CD4-positive, alpha-beta T cell (primary cell): ENCODE data around the gene B3GAT3. TPM values are rescaled to one million over a fixed set of nuclear protein-coding genes. Genes with fewer than 3 reads are reported as not detected.

Experiments used
- ATAC-seq: fragments of 200-7000 bp; cut with Tn5 transposase; one replicate; pipeline ENCODE4 v1.10.0; 2022; ENCODE audit warnings: mild to moderate bottlenecking; ENCODE audit not compliant: poor library complexity
- CTCF ChIA-PET: fragments of 350-600 bp; sonication (Branson Sonifier 250); formaldehyde crosslinking; loops from one replicate; lab custom pipeline; 2021; ENCODE audit warnings: antibody characterized with exemption, inconsistent platforms; lab: Charles Lee
- POLR2A ChIA-PET: fragments of 350-600 bp; sonication (Branson Sonifier 250); formaldehyde crosslinking; loops from one replicate; lab custom pipeline; 2021; ENCODE audit warnings: antibody characterized with exemption, inconsistent platforms; lab: Charles Lee
- DNase-seq, 14 experiments: peaks; one replicate each; pipeline ENCODE4 v3.0.0-alpha.2; 2013 to 2020; ENCODE audit warnings: mixed read lengths in 2 of 14
- H3K27ac ChIP-seq, 2 donors: one replicate each; pipeline versions ENCODE4 v1.5.1 to v1.7.0; 2013; ENCODE audit warnings: low read length in 2 of 2, low read depth in 1 of 2, mild to moderate bottlenecking in 1 of 2
- H3K27me3 ChIP-seq, 2 experiments: 1 replicate in 1 of 2; 2 replicates in 1 of 2; pipeline versions ENCODE4 v1.6.1 to v1.7.0; 2013; ENCODE audit warnings: low read length in 2 of 2, control low read depth in 1 of 2, mild to moderate bottlenecking in 1 of 2, moderate library complexity in 1 of 2; ENCODE audit not compliant: insufficient read depth in 2 of 2, control insufficient read depth in 1 of 2
- H3K36me3 ChIP-seq: one replicate; pipeline ENCODE4 v1.6.1; 2013; ENCODE audit warnings: low read length, control low read depth; ENCODE audit not compliant: insufficient read depth
- H3K4me1 ChIP-seq: one replicate; pipeline ENCODE4 v1.6.1; 2013; ENCODE audit warnings: low read length, control low read depth; ENCODE audit not compliant: insufficient read depth
- H3K4me3 ChIP-seq: one replicate; pipeline ENCODE4 v1.5.1; 2013; ENCODE audit warnings: mild to moderate bottlenecking, low read length, moderate library complexity
- H3K9me3 ChIP-seq, 2 experiments: 1 replicate in 1 of 2; 2 replicates in 1 of 2; pipeline versions ENCODE4 v1.6.1 to v1.7.0; 2013; ENCODE audit warnings: low read length in 2 of 2, mild to moderate bottlenecking in 2 of 2, control low read depth in 1 of 2, moderate library complexity in 1 of 2; ENCODE audit not compliant: control insufficient read depth in 1 of 2, insufficient read depth in 1 of 2
- H3K27ac Mint-ChIP-seq: one replicate; pipeline ENCODE4 v1.8.0; 2020; ENCODE audit warnings: mixed read lengths
- H3K27me3 Mint-ChIP-seq: one replicate; pipeline ENCODE4 v1.8.0; 2021; ENCODE audit warnings: mixed read lengths
- H3K36me3 Mint-ChIP-seq: one replicate; pipeline ENCODE4 v1.8.0; 2021; ENCODE audit warnings: low read depth, mixed read lengths
- H3K4me1 Mint-ChIP-seq: one replicate; pipeline ENCODE4 v1.8.0; 2021; ENCODE audit warnings: low read depth, mixed read lengths
- H3K4me3 Mint-ChIP-seq: one replicate; pipeline ENCODE4 v1.8.0; 2020; ENCODE audit warnings: mild to moderate bottlenecking, mixed read lengths
- H3K9me3 Mint-ChIP-seq: one replicate; pipeline ENCODE4 v1.8.0; 2020; ENCODE audit warnings: mixed read lengths
- CTCF ChIP-seq: fragments of 200-600 bp; IDR thresholded peaks from one replicate; pipeline ENCODE4 v1.8.0; 2022; ENCODE audit warnings: antibody characterized with exemption, mild to moderate bottlenecking
- intact Hi-C, 2 experiments: fragments of 100-400 bp; cut with DNase I in 1 of 2; cut with micrococcal nuclease in 1 of 2; formaldehyde crosslinking; loops; one replicate each; pipeline versions ENCODE4 v1.15.1 to v1.9.0; 2023 to 2025; cut with DNase I, micrococcal nuclease
- total RNA-seq, 174 experiments: library from RNA in 2 of 174; stranded (reverse) in 2 of 174; gene quantifications; one replicate each; pipeline ENCODE4 v1.2.3 and lab custom pipeline; 2021 to 2026

The B3GAT3 gene
- total RNA-seq, 2 experiments from 2014 or later, result 47.2 to 49.5 TPM

- POLR2A ChIA-PET, result interaction anchor here (0.6 to 5.3 kb wide), 43 partner anchors 10 to 241 kb away, joined by 3 to 170 read pairs (median 7); partner anchors contain the start of genes B3GAT3, BSCL2, EEF1G and EML3
- TF ChIP-seq CTCF, result no peak
- Histone ChIP-seq H3K27me3 (no peaks in the 10 kb centered on the region), H3K27ac (peak overlapping the region; percentile 80 to 88), H3K9me3 (no peaks in the 10 kb centered on the region), H3K36me3 (peaks cover 21% of the 10 kb centered on the region), H3K4me1 (peaks cover 54% of the 10 kb centered on the region), H3K4me3 (peak overlapping the region; percentile 73)
- H3K4me3 Mint-ChIP-seq, result peak overlapping the region; percentile 99
- DNase-seq, result peak; percentile 31 to 79 (median 52)
- H3K9me3 Mint-ChIP-seq, result no peaks in the 10 kb centered on the region
- peak; percentile 28 for ATAC-seq
- H3K27me3 Mint-ChIP-seq, result no peaks in the 10 kb centered on the region
- H3K27ac Mint-ChIP-seq, result peak overlapping the region; percentile 96
- intact Hi-C loops, result loop anchor here (1.0 to 10.0 kb wide), 3 partner anchors 12 to 871 kb away; partner anchors contain the start of genes INTS5 (in 2 of the 2), FEN1 (in 1 of the 2) and TMEM258 (in 1 of the 2)
- H3K36me3 Mint-ChIP-seq, result peaks cover 39% of the 10 kb centered on the region
- H3K4me1 Mint-ChIP-seq, result peaks cover 36% of the 10 kb centered on the region
- CTCF ChIA-PET, result interaction anchor here (0.8 to 1.9 kb wide), 10 partner anchors 8 to 241 kb away, joined by 3 to 7 read pairs (median 4); partner anchors contain the start of genes B3GAT3, GANAB, INTS5 and TUT1
Measured at GRCh38 chr11:62665599-62666258, 43.9 kb upstream of the B3GAT3 start.

- peak within 1 kb of the TSS; percentile 96 for H3K27ac Mint-ChIP-seq
- no peak for TF ChIP-seq CTCF
Measured at GRCh38 chr11:62665075-62665598, 43.4 kb upstream of the B3GAT3 start, which contains the start of the genes C11orf98 and CSKMT. TSS of gene C11orf98 (minus strand) at chr11:62665210. CDS start at chr11:62665169, 41 bp downstream. TSS of gene CSKMT (plus strand) at chr11:62665312. CDS start at chr11:62665880, 568 bp downstream.

More at GRCh38 chr11:62665075-62665598, 43.4 kb upstream of the B3GAT3 start, which contains the start of the genes C11orf98 and CSKMT:
- Mint-ChIP-seq H3K36me3 (peaks cover 39% of the 10 kb centered on the region), H3K9me3 (no peaks in the 10 kb centered on the region), H3K27me3 (no peaks in the 10 kb centered on the region), H3K4me1 (peaks cover 36% of the 10 kb centered on the region), H3K4me3 (peak within 1 kb of the TSS; percentile 99)
- peak; percentile 91 for ATAC-seq
- Histone ChIP-seq H3K27ac (peak within 1 kb of the TSS; percentile 80 to 88), H3K4me1 (peaks cover 48% of the 10 kb centered on the region), H3K36me3 (peaks cover 21% of the 10 kb centered on the region), H3K4me3 (peak within 1 kb of the TSS; percentile 73), H3K27me3 (no peaks in the 10 kb centered on the region), H3K9me3 (no peaks in the 10 kb centered on the region)
- peak; percentile 92 to 97 (median 94) for DNase-seq
- intact Hi-C loops, result loop anchor here (1.0 to 10.0 kb wide), 2 partner anchors 12 to 870 kb away; partner anchors contain the start of genes INTS5 (in 2 of the 2), FEN1 (in 1 of the 2) and TMEM258 (in 1 of the 2)
- POLR2A ChIA-PET, result interaction anchor here (0.6 to 5.3 kb wide), 49 partner anchors 10 to 1620 kb away, joined by 3 to 170 read pairs (median 6); partner anchors contain the start of genes B3GAT3, BAD, BSCL2 and EEF1G
- CTCF ChIA-PET, result interaction anchor here (0.8 to 1.9 kb wide), 11 partner anchors 9 to 240 kb away, joined by 3 to 7 read pairs (median 4); partner anchors contain the start of genes B3GAT3, GANAB, INTS5 and TUT1
